HG03135 (cell line): ENCODE measurements around the gene P4HA3.

ENCODE experiments used
- ATAC-seq: cut with Tn5 transposase; IDR thresholded peaks from one replicate; pipeline ENCODE4 v1.9.1; 2021; ENCODE audit warnings: mild to moderate bottlenecking, moderate library complexity; ENCODE audit not compliant: unreplicated experiment

Gene P4HA3

GRCh38 chr11:74318241-74318932 is 6.9 kb upstream of the P4HA3 start:
- ATAC-seq, result no peak

GRCh38 chr11:74316772-74317505 is 5.5 kb upstream of the P4HA3 start:
- no peak for ATAC-seq

GRCh38 chr11:74312326-74312725 is 886 bp upstream of the P4HA3 start:
- ATAC-seq, result no peak

GRCh38 chr11:74310857-74311256 is 583 bp downstream of the P4HA3 start:
- ATAC-seq, result no peak

- ATAC-seq, result no peak
Measured at GRCh38 chr11:74307434-74307833, 4.0 kb downstream of the P4HA3 start.

- ATAC-seq, result no peak
Measured at GRCh38 chr11:74306435-74307175, 4.8 kb downstream of the P4HA3 start.

GRCh38 chr11:74299015-74299414 is 12.4 kb downstream of the P4HA3 start:
- ATAC-seq, result no peak

- no peak for ATAC-seq
Measured at GRCh38 chr11:74297484-74297883, 14.0 kb downstream of the P4HA3 start.

- ATAC-seq, result no peak
Measured at GRCh38 chr11:74288911-74289310, 22.5 kb downstream of the P4HA3 start.

GRCh38 chr11:74288161-74288560 is 23.3 kb downstream of the P4HA3 start:
- no peak for ATAC-seq

GRCh38 chr11:74284466-74284865 is 27.0 kb downstream of the P4HA3 start:
- no peak for ATAC-seq

GRCh38 chr11:74283580-74284180 is 27.8 kb downstream of the P4HA3 start:
- no peak for ATAC-seq

- no peak for ATAC-seq
Measured at GRCh38 chr11:74282914-74283371, 28.5 kb downstream of the P4HA3 start.

GRCh38 chr11:74282421-74282820 is 29.0 kb downstream of the P4HA3 start:
- ATAC-seq, result no peak

- ATAC-seq, result no peak
Measured at GRCh38 chr11:74280494-74280893, 30.9 kb downstream of the P4HA3 start.

- no peak for ATAC-seq
Measured at GRCh38 chr11:74279256-74279655, 32.2 kb downstream of the P4HA3 start.

GRCh38 chr11:74278721-74279161 is 32.7 kb downstream of the P4HA3 start:
- no peak for ATAC-seq

- ATAC-seq, result no peak
Measured at GRCh38 chr11:74278103-74278502, 33.3 kb downstream of the P4HA3 start.

GRCh38 chr11:74276581-74276980 is 34.9 kb downstream of the P4HA3 start:
- ATAC-seq, result no peak

- ATAC-seq, result no peak
Measured at GRCh38 chr11:74272276-74272675, 39.2 kb downstream of the P4HA3 start.

GRCh38 chr11:74269161-74269811 is 42.2 kb downstream of the P4HA3 start:
- ATAC-seq, result no peak
